GM18868 (cell line): Measurements from ENCODE around the gene RAB27B.
"Not testable (repeated sequence)": the region's sequence is repeated elsewhere in the genome, so short reads cannot be mapped to it uniquely, and the experiment has no call there.

Experiments used
- ATAC-seq: cut with Tn5 transposase; IDR thresholded peaks from one replicate; pipeline ENCODE4 v1.9.1; 2021; ENCODE audit warnings: mild to moderate bottlenecking, moderate library complexity; ENCODE audit not compliant: unreplicated experiment

Gene RAB27B

DNA sequence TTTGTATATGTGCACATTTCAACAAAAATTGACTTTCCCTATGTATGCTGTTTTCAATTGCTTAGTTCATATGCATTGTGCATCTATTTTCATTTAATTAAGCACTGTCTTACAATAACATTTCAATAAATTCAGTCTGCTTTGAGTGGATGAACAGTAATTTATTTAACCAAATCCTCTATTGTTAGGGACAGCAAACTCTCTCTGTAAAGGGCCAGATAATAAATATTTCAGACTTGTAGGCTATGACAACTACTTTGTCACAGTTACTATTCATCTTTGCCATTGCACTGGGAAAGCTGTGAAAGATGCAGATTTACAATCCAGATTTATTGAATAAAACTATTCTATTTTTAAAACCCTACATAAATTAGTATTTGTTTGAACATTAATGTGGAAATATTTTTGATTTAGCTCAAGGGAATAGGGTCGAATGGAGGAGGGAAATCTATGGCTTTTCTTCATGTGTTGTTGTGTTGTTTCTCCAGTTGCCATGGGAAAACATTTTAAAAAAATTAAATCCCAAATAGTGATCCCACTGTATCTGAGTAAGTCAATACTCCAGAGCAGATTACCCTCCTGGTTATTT is 14.2 kb upstream of the RAB27B start:
- ATAC-seq: no peak

GRCh38 chr18:54815086-54815485 is 13.2 kb upstream of the RAB27B start:
- ATAC-seq: no peak

DNA sequence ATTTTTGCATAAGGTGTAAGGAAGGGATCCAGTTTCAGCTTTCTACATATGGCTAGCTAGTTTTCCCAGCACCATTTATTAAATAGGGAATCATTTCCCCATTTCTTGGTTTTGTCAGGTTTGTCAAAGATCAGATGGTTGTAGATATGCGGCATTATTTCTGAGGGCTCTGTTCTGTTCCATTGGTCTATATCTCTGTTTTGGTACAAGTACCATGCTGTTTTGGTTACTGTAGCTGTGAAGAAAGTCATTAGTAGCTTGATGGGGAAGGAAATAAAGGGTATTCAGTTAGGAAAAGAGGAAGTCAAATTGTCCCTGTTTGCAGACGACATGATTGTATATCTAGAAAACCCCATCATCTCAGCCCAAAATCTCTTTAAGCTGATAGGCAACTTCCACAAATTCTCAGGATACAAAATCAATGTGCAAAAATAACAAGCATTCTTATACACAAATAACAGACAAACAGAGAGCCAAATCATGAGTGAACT is 7.4 kb upstream of the RAB27B start:
- ATAC-seq: not testable (repeated sequence)

DNA sequence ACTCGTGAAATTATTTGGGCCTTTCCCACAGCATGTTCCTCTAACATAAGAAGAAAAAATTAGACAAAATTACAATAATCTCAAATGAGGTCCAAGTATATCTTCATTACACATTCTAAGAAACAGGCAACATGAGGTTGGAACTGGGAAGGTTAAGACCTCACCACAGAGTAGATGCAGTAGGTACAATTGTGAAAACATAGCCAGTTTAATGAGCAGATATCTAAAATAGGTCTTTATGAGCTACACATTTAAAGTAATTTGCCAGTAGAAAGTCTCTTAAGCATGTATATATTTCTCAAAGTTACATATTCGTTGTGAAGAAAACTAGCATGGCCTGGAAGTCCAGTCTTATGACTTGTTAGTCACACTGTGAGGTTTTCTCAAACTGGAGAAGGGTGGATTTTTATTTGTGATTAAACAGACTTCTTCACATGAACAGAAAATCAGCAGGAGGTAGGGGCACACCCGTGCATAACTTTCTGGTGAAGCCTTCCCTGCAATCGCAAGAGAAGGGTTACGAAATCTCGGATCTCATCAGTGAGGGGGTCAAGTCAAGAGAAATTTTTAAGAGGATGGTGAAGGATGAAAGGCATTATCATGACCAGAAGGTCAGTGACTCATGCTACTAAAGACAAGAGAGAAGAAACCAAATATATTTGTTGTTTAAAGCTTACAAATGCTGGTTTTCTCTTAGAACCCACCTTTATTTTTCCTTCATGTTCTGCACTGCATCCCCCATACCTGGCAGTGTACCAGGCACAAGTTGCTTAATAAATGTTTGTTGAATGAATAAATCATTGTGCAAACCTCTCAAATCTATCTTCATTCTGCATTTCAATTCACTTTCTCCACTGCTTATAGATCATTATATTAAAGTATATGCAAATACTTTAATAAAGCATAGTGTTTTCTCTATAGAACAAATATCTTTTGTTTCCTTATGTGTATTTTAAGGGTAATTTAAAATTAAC is 5.1 kb upstream of the RAB27B start:
- ATAC-seq: no peak

GRCh38 chr18:54824761-54825160 is 3.5 kb upstream of the RAB27B start:
- no peak for ATAC-seq

GRCh38 chr18:54825601-54826344 is 2.5 kb upstream of the RAB27B start:
- ATAC-seq: no peak

DNA sequence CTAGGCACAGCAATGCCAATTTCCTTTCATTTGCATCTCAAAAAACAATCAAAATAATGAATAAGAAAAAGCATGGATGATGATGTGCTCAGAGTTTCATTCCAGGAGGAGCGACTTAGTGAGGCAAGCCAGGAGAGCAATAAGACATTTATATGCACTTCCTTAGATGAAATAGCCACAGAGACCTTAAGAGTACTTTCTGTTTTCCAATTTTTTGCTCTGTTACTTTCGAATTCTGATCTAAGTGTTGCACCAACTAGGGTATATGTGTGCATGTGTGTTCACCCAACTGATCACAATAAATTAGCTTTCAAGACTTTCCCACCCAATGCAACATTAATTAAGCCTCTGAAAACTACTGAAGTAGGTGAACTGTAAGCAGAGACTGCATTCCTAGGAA is 709 bp downstream of the RAB27B start:
- no peak for ATAC-seq

GRCh38 chr18:54829856-54830255 is 1.6 kb downstream of the RAB27B start:
- ATAC-seq: no peak

DNA sequence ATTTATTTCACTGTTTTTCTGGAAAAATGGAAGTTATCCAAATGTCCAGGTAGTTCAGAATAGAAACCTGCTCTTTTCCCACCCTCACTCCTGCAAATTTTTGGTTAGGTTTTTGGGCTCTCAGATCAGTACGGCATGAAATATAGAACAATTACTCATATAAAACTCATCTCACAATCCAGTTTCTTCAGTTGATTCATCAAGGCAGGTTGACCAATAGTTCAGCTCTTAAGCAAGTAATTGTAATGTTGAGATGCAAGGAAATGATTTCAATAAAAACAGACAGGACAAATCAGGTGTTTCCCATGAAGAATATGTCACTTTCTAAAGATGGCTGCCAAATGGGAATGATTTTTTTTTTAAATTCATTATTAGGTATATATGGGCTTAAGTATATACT is 2.0 kb downstream of the RAB27B start:
- no peak for ATAC-seq

GRCh38 chr18:54830866-54831265 is 2.6 kb downstream of the RAB27B start:
- ATAC-seq: no peak

- no peak for ATAC-seq
Observed at GRCh38 chr18:54835944-54836343, 7.7 kb downstream of the RAB27B start.

DNA sequence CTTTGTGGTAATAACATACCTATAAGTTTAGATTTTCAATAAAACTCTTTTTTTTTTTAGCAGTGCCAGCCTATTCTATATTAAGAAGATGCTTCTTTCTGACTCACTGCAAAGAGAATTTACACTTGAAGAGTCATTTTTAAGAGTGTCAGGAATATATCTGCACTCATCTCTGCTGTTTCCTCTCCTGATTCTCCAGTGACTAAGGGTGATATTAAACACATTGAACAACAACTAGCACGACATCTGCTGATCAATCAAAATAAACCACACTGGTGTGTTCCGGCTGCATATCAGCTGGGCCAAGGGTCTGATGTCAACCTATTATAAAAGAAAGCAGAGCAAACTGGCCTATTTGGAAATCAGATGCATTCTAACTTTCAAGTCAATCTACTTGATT is 15.0 kb downstream of the RAB27B start:
- ATAC-seq: no peak

DNA sequence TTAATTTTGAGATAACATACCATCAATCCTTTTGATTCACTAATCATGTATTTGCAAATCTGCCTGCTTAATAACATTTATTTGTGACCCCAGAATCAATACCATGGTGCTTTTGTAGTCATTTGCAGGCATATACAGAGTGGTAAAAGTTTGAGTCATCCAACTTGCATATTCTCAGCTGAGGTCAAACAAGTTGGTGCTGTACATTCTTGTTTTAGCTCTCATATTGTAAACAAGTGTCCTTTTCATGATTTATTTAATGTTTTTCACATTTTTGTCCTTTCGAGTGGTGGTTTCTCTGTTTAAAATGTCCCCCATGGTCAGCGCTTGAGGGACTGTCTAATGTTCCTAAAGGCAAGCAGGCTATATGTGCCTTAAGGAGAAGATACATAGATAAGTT is 17.5 kb downstream of the RAB27B start:
- ATAC-seq: no peak

- ATAC-seq: no peak
Observed at GRCh38 chr18:54848121-54848520, 19.8 kb downstream of the RAB27B start.

GRCh38 chr18:54849683-54850082 is 21.4 kb downstream of the RAB27B start:
- ATAC-seq: no peak

DNA sequence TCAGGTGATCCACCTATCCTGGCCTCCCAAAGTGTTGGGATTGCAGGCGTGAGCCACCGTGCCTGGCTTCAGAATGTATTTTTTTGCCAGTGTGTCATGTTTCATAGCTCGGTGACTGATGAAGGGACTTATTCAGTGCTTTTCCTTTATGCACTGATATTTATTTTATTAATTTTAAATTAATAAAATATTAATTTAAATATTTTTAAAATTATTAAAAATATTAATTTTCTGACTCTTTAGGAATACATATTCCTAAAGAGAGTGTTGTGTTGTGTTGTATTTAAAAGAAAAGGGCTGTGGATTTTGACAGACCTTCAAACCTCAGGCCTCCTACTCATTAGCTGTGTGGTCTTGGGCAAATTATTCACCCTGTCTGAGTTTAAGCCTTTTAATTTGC is 22.3 kb downstream of the RAB27B start:
- ATAC-seq: no peak

DNA sequence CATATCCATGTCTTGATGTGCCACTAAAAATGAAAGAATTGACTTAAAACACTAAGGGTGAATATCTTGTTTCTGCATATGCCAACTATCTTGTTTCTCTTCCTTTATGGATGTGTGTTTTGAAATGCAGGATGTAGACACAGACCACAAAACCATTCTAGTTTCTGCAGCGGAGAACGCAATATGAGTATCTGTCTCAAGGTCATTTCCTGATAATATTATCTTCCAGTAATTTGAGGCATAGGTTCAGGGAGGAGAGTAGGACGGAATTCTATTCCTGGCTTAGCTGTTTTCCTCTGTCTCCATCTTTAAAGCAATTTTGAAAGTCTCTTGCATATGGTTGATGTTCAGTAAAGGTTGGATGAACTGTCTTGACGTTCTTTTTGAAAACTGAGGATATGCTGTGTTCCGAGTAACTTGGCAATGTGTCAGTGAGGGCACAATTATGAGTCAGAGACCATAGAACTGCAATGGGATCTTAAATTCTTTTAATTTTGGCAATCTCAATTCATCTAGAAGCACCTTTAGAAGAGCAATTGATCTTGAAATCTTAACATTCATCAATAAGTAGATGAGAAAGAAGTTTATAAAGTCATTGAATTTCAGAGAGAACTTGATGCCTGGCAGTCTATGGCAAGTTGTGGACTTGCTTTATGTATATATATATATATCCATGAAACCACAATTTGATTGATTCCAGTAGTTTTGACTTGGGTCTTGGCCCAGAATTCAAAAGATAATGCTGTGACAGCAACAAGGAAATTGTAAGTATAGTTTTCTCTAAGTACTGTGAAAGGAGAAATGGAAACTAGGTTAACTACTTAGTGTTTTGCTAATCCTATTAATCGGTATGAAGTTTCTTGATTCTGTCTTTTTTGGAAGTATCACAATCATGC is 24.8 kb downstream of the RAB27B start:
- ATAC-seq: no peak

- ATAC-seq: not testable (repeated sequence)
Observed at GRCh38 chr18:54855050-54855449, 26.8 kb downstream of the RAB27B start.

DNA sequence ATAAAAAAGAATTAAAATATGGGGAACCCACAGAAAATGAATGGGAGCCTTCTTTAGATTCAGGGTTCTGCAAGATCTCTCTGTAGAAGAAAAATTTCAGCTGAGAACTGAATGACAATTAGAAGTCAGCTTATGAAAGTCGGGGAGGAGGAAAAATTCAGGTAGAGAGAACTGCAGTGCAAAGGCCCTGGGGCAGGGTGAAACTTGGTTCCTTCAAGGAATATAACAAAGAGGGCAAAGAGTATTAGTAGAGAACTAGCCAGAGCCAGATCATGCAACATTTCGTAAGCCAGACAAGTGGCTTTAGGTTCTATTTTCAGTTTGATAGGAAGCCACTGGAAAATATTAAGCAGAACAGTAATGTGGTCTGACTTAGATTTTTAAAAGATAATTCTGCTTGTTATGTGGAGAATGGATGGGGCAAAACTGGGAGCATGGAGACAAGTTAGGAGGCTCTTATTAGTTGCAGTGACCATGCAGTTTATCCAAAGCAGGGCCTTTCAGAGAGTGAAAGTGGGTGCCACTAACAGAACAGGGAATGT is 27.9 kb downstream of the RAB27B start:
- no peak for ATAC-seq

- ATAC-seq: no peak
Observed at GRCh38 chr18:54857499-54857898, 29.2 kb downstream of the RAB27B start.
